ENCODE measurements around the gene BAIAP2. TPM values are rescaled to one million over a fixed set of nuclear protein-coding genes. Genes with fewer than 3 reads are reported as not detected.

The BAIAP2 gene
- total RNA-seq, 2 donors from 2014 or later = 11.0 to 13.9 TPM

GRCh38 chr17:81084680-81085419 lies 49.9 kb downstream of the BAIAP2 start:
- Mint-ChIP-seq H3K27ac (no peak overlapping the region), H3K4me1 (peaks cover 4% of the 10 kb centered on the region), H3K36me3 (ENCODE audit: low read depth) (no peaks in the 10 kb centered on the region), H3K27me3 (no peaks in the 10 kb centered on the region), H3K4me3 (no peak overlapping the region)
- no peaks in the 10 kb centered on the region for H3K9me3 ChIP-seq (ENCODE audit: control insufficient read depth, low read length, poor library complexity, severe bottlenecking)
- ATAC-seq = no peak
- DNase-seq = no peak

GRCh38 chr17:81085420-81085911 lies 50.5 kb downstream of the BAIAP2 start:
- no peak for DNase-seq
- no peaks in the 10 kb centered on the region for H3K9me3 ChIP-seq (ENCODE audit: control insufficient read depth, low read length, poor library complexity, severe bottlenecking)
- no peak overlapping the region for H3K27ac Mint-ChIP-seq
- H3K4me1 Mint-ChIP-seq = peaks cover 6% of the 10 kb centered on the region
- ATAC-seq = no peak
- no peaks in the 10 kb centered on the region for H3K27me3 Mint-ChIP-seq
- H3K36me3 Mint-ChIP-seq (ENCODE audit: low read depth) = no peaks in the 10 kb centered on the region
- no peak overlapping the region for H3K4me3 Mint-ChIP-seq

- peak; percentile 36 for ATAC-seq
- Mint-ChIP-seq H3K27ac (peak overlapping the region; percentile 21), H3K4me3 (no peak overlapping the region)
These were observed 52.0 kb downstream of the BAIAP2 start for GRCh38 chr17:81086789-81087551.

GRCh38 chr17:81090361-81091136 lies 55.6 kb downstream of the BAIAP2 start:
- no peaks in the 10 kb centered on the region for H3K36me3 Mint-ChIP-seq (ENCODE audit: low read depth)

More at GRCh38 chr17:81086789-81087551, 52.0 kb downstream of the BAIAP2 start:
- Mint-ChIP-seq H3K36me3 (ENCODE audit: low read depth) (no peaks in the 10 kb centered on the region), H3K4me1 (peaks cover 10% of the 10 kb centered on the region), H3K27me3 (no peaks in the 10 kb centered on the region)
- DNase-seq = no peak
- no peaks in the 10 kb centered on the region for H3K9me3 ChIP-seq (ENCODE audit: control insufficient read depth, low read length, poor library complexity, severe bottlenecking)

GRCh38 chr17:81091154-81091553 lies 56.2 kb downstream of the BAIAP2 start:
- no peak for DNase-seq
- Mint-ChIP-seq H3K27me3 (no peaks in the 10 kb centered on the region), H3K4me3 (no peak overlapping the region), H3K4me1 (peaks cover 29% of the 10 kb centered on the region), H3K27ac (peak overlapping the region; percentile 16), H3K36me3 (ENCODE audit: low read depth) (no peaks in the 10 kb centered on the region)
- no peak for ATAC-seq
- no peaks in the 10 kb centered on the region for H3K9me3 ChIP-seq (ENCODE audit: control insufficient read depth, low read length, poor library complexity, severe bottlenecking)

More at GRCh38 chr17:81090361-81091136, 55.6 kb downstream of the BAIAP2 start:
- Mint-ChIP-seq H3K4me3 (no peak overlapping the region), H3K27me3 (no peaks in the 10 kb centered on the region), H3K4me1 (peaks cover 25% of the 10 kb centered on the region), H3K27ac (no peak overlapping the region)
- ATAC-seq (no peak), DNase-seq (peak in 1 of 3 donors; percentile 23)
- no peaks in the 10 kb centered on the region for H3K9me3 ChIP-seq (ENCODE audit: control insufficient read depth, low read length, poor library complexity, severe bottlenecking)

- H3K36me3 Mint-ChIP-seq (ENCODE audit: low read depth) = no peaks in the 10 kb centered on the region
- H3K9me3 ChIP-seq (ENCODE audit: control insufficient read depth, low read length, poor library complexity, severe bottlenecking) = no peaks in the 10 kb centered on the region
- DNase-seq (no peak), ATAC-seq (no peak)
- H3K27me3 Mint-ChIP-seq = no peaks in the 10 kb centered on the region
- no peak overlapping the region for H3K4me3 Mint-ChIP-seq
- H3K27ac Mint-ChIP-seq = peak overlapping the region; percentile 79
- H3K4me1 Mint-ChIP-seq = peaks cover 32% of the 10 kb centered on the region
These were observed 57.0 kb downstream of the BAIAP2 start for GRCh38 chr17:81091774-81092517.

GRCh38 chr17:81092518-81093095 lies 57.7 kb downstream of the BAIAP2 start:
- no peaks in the 10 kb centered on the region for H3K36me3 Mint-ChIP-seq (ENCODE audit: low read depth)
- H3K4me3 Mint-ChIP-seq = no peak overlapping the region
- ATAC-seq (no peak), DNase-seq (no peak)
- H3K27me3 Mint-ChIP-seq = no peaks in the 10 kb centered on the region
- peaks cover 36% of the 10 kb centered on the region for H3K4me1 Mint-ChIP-seq
- peak overlapping the region; percentile 79 for H3K27ac Mint-ChIP-seq
- H3K9me3 ChIP-seq (ENCODE audit: control insufficient read depth, low read length, poor library complexity, severe bottlenecking) = no peaks in the 10 kb centered on the region

GRCh38 chr17:81093619-81094508 lies 58.9 kb downstream of the BAIAP2 start:
- Mint-ChIP-seq H3K27ac (peak overlapping the region; percentile 96), H3K4me3 (peak overlapping the region; percentile 77), H3K4me1 (peaks cover 34% of the 10 kb centered on the region)

GRCh38 chr17:81094509-81095382 lies 59.8 kb downstream of the BAIAP2 start:
- H3K4me1 Mint-ChIP-seq = peaks cover 34% of the 10 kb centered on the region
- DNase-seq = peak; percentile 57 to 88 (median 85)

More at GRCh38 chr17:81093619-81094508, 58.9 kb downstream of the BAIAP2 start:
- Mint-ChIP-seq H3K27me3 (no peaks in the 10 kb centered on the region), H3K36me3 (ENCODE audit: low read depth) (no peaks in the 10 kb centered on the region)
- DNase-seq (no peak), ATAC-seq (no peak)
- no peaks in the 10 kb centered on the region for H3K9me3 ChIP-seq (ENCODE audit: control insufficient read depth, low read length, poor library complexity, severe bottlenecking)

GRCh38 chr17:81095383-81095762 lies 60.4 kb downstream of the BAIAP2 start:
- ATAC-seq = peak; percentile 20
- peak in 2 of 3 donors; percentile 17 to 32 for DNase-seq
- no peaks in the 10 kb centered on the region for H3K36me3 Mint-ChIP-seq (ENCODE audit: low read depth)
- no peaks in the 10 kb centered on the region for H3K27me3 Mint-ChIP-seq
- H3K4me1 Mint-ChIP-seq = peaks cover 32% of the 10 kb centered on the region
- H3K4me3 Mint-ChIP-seq = peak overlapping the region; percentile 77
- no peaks in the 10 kb centered on the region for H3K9me3 ChIP-seq (ENCODE audit: control insufficient read depth, low read length, poor library complexity, severe bottlenecking)
- H3K27ac Mint-ChIP-seq = peak overlapping the region; percentile 96

More at GRCh38 chr17:81094509-81095382, 59.8 kb downstream of the BAIAP2 start:
- H3K27ac Mint-ChIP-seq = peak overlapping the region; percentile 96
- H3K36me3 Mint-ChIP-seq (ENCODE audit: low read depth) = no peaks in the 10 kb centered on the region
- H3K9me3 ChIP-seq (ENCODE audit: control insufficient read depth, low read length, poor library complexity, severe bottlenecking) = no peaks in the 10 kb centered on the region
- no peaks in the 10 kb centered on the region for H3K27me3 Mint-ChIP-seq
- H3K4me3 Mint-ChIP-seq = peak overlapping the region; percentile 77
- ATAC-seq = peak; percentile 95

- H3K4me1 Mint-ChIP-seq = peaks cover 31% of the 10 kb centered on the region
- no peaks in the 10 kb centered on the region for H3K36me3 Mint-ChIP-seq (ENCODE audit: low read depth)
- no peaks in the 10 kb centered on the region for H3K27me3 Mint-ChIP-seq
- no peak for ATAC-seq
- peak overlapping the region; percentile 96 for H3K27ac Mint-ChIP-seq
- H3K9me3 ChIP-seq (ENCODE audit: control insufficient read depth, low read length, poor library complexity, severe bottlenecking) = no peaks in the 10 kb centered on the region
- peak overlapping the region; percentile 77 for H3K4me3 Mint-ChIP-seq
- no peak for DNase-seq
These were observed 61.8 kb downstream of the BAIAP2 start for GRCh38 chr17:81096741-81097133.
